ENCODE results near the gene ZNF398.

The ZNF398 gene

GRCh38 chr7:149150981-149151380 is 3.7 kb downstream of the ZNF398 start:
- no peak for DNase-seq (ENCODE audit: low read depth)

- no peak for DNase-seq (ENCODE audit: low read depth)
These were observed 6.1 kb downstream of the ZNF398 start for GRCh38 chr7:149153346-149153745.

- DNase-seq (ENCODE audit: low read depth), result no peak
These were observed 6.8 kb downstream of the ZNF398 start for GRCh38 chr7:149154056-149154455.

GRCh38 chr7:149156898-149157297 is 9.6 kb downstream of the ZNF398 start:
- DNase-seq (ENCODE audit: low read depth), result no peak

GRCh38 chr7:149161241-149161848 is 14.1 kb downstream of the ZNF398 start:
- DNase-seq (ENCODE audit: low read depth), result no peak

GRCh38 chr7:149166142-149166541 is 18.9 kb downstream of the ZNF398 start:
- no peak for DNase-seq (ENCODE audit: low read depth)

GRCh38 chr7:149166630-149167352 is 19.5 kb downstream of the ZNF398 start:
- no peak for DNase-seq (ENCODE audit: low read depth)

GRCh38 chr7:149171892-149172533 is 24.8 kb downstream of the ZNF398 start:
- DNase-seq (ENCODE audit: low read depth), result no peak

GRCh38 chr7:149172534-149172920 is 25.3 kb downstream of the ZNF398 start:
- no peak for DNase-seq (ENCODE audit: low read depth)

- no peak for DNase-seq (ENCODE audit: low read depth)
These were observed 27.9 kb downstream of the ZNF398 start for GRCh38 chr7:149175150-149175549.

- no peak for DNase-seq (ENCODE audit: low read depth)
These were observed 32.0 kb downstream of the ZNF398 start for GRCh38 chr7:149179241-149179640.

- no peak for DNase-seq (ENCODE audit: low read depth)
These were observed 33.6 kb downstream of the ZNF398 start for GRCh38 chr7:149180722-149181449.

- no peak for DNase-seq (ENCODE audit: low read depth)
These were observed 34.2 kb downstream of the ZNF398 start for GRCh38 chr7:149181450-149181790.

- no peak for DNase-seq (ENCODE audit: low read depth)
These were observed 37.0 kb downstream of the ZNF398 start for GRCh38 chr7:149184274-149184673.

- no peak for DNase-seq (ENCODE audit: low read depth)
These were observed 41.0 kb downstream of the ZNF398 start for GRCh38 chr7:149188213-149188612.

- DNase-seq (ENCODE audit: low read depth), result no peak
These were observed 41.5 kb downstream of the ZNF398 start for GRCh38 chr7:149188637-149189259.

- DNase-seq (ENCODE audit: low read depth), result no peak
These were observed 44.6 kb downstream of the ZNF398 start for GRCh38 chr7:149191851-149192250.

- DNase-seq (ENCODE audit: low read depth), result no peak
These were observed 47.5 kb downstream of the ZNF398 start for GRCh38 chr7:149194799-149195179.

GRCh38 chr7:149195180-149196150 is 48.2 kb downstream of the ZNF398 start, which contains the start of gene ZNF282:
Gene ZNF282, plus strand, starts transcription at chr7:149195546. Its CDS starts 44 bp downstream, at chr7:149195590.
- peak; percentile 54 for DNase-seq (ENCODE audit: low read depth)

- DNase-seq (ENCODE audit: low read depth), result no peak
These were observed 49.0 kb downstream of the ZNF398 start for GRCh38 chr7:149196151-149196704.

GRCh38 chr7:149196705-149197171 is 49.5 kb downstream of the ZNF398 start:
- no peak for DNase-seq (ENCODE audit: low read depth)
